HG03558 (cell line): Measurements from ENCODE around the gene ADCY6.

Experiments used
- ATAC-seq: cut with Tn5 transposase; IDR thresholded peaks from one replicate; pipeline ENCODE4 v1.9.1; 2021; ENCODE audit warnings: moderate number of reproducible peaks; ENCODE audit not compliant: unreplicated experiment; ENCODE audit errors: extremely low read depth

Gene ADCY6

GRCh38 chr12:48787791-48788523, 932 bp downstream of the ADCY6 start:
- no peak for ATAC-seq

GRCh38 chr12:48786591-48787544, 2.0 kb downstream of the ADCY6 start:
- ATAC-seq: no peak

GRCh38 chr12:48783432-48783831, 5.5 kb downstream of the ADCY6 start:
- ATAC-seq: no peak

GRCh38 chr12:48782457-48783395, 6.2 kb downstream of the ADCY6 start:
- no peak for ATAC-seq

GRCh38 chr12:48781750-48782456, 7.0 kb downstream of the ADCY6 start:
- no peak for ATAC-seq

- ATAC-seq: no peak
Observed at GRCh38 chr12:48780381-48781025, 8.4 kb downstream of the ADCY6 start.

- ATAC-seq: no peak
Observed at GRCh38 chr12:48779869-48780268, 9.0 kb downstream of the ADCY6 start.

- ATAC-seq: no peak
Observed at GRCh38 chr12:48777501-48778400, 11.1 kb downstream of the ADCY6 start.

- no peak for ATAC-seq
Observed at GRCh38 chr12:48776956-48777355, 11.9 kb downstream of the ADCY6 start.

- ATAC-seq: no peak
Observed at GRCh38 chr12:48775991-48776649, 12.8 kb downstream of the ADCY6 start.

- no peak for ATAC-seq
Observed at GRCh38 chr12:48775299-48775698, 13.6 kb downstream of the ADCY6 start.

- no peak for ATAC-seq
Observed at GRCh38 chr12:48774516-48774915, 14.4 kb downstream of the ADCY6 start.

- ATAC-seq: no peak
Observed at GRCh38 chr12:48773686-48774085, 15.2 kb downstream of the ADCY6 start.

- ATAC-seq: no peak
Observed at GRCh38 chr12:48771588-48772112, 17.2 kb downstream of the ADCY6 start.

GRCh38 chr12:48770756-48771155, 18.1 kb downstream of the ADCY6 start:
- no peak for ATAC-seq

GRCh38 chr12:48768736-48769135, 20.2 kb downstream of the ADCY6 start:
- no peak for ATAC-seq

GRCh38 chr12:48768147-48768546, 20.7 kb downstream of the ADCY6 start:
- ATAC-seq: no peak
